HuH-7.5 (cell line): ENCODE results near the gene SLC37A3.
"Not testable (repeated sequence)": the region's sequence is repeated elsewhere in the genome, so short reads cannot be mapped to it uniquely, and the experiment has no call there.

ENCODE experiments used
- DNase-seq: peaks from one replicate; pipeline ENCODE4 v3.0.0; 2011; ENCODE audit warnings: low spot score

The SLC37A3 gene

GRCh38 chr7:140347218-140347617 lies 51.1 kb downstream of the SLC37A3 start:
- DNase-seq = no peak

- DNase-seq = no peak
These were observed 52.9 kb downstream of the SLC37A3 start for GRCh38 chr7:140345426-140345825.

- DNase-seq = peak; percentile 57
These were observed 55.4 kb downstream of the SLC37A3 start for GRCh38 chr7:140342727-140343514.

- DNase-seq = not testable (repeated sequence)
These were observed 59.4 kb downstream of the SLC37A3 start for GRCh38 chr7:140338959-140339358.

GRCh38 chr7:140334341-140335057 lies 63.8 kb downstream of the SLC37A3 start:
- DNase-seq = no peak

- DNase-seq = no peak
These were observed 64.6 kb downstream of the SLC37A3 start for GRCh38 chr7:140333686-140334085.

- DNase-seq = no peak
These were observed 65.1 kb downstream of the SLC37A3 start for GRCh38 chr7:140333223-140333622.

- no peak for DNase-seq
These were observed 67.7 kb downstream of the SLC37A3 start for GRCh38 chr7:140330595-140330994.

- no peak for DNase-seq
These were observed 68.2 kb downstream of the SLC37A3 start for GRCh38 chr7:140330128-140330527.

- DNase-seq = no peak
These were observed 71.1 kb downstream of the SLC37A3 start for GRCh38 chr7:140327261-140327661.

- DNase-seq = peak; percentile 76
These were observed 72.0 kb downstream of the SLC37A3 start for GRCh38 chr7:140326116-140326928.

- no peak for DNase-seq
These were observed 72.7 kb downstream of the SLC37A3 start for GRCh38 chr7:140325600-140325999.

GRCh38 chr7:140324714-140325113 lies 73.6 kb downstream of the SLC37A3 start:
- no peak for DNase-seq

GRCh38 chr7:140322759-140323158 lies 75.6 kb downstream of the SLC37A3 start:
- DNase-seq = no peak

GRCh38 chr7:140320078-140320477 lies 78.3 kb downstream of the SLC37A3 start:
- DNase-seq = not testable (repeated sequence)

GRCh38 chr7:140317999-140318398 lies 80.3 kb downstream of the SLC37A3 start:
- no peak for DNase-seq

- no peak for DNase-seq
These were observed 80.7 kb downstream of the SLC37A3 start for GRCh38 chr7:140317597-140317996.

- no peak for DNase-seq
These were observed 82.1 kb downstream of the SLC37A3 start for GRCh38 chr7:140316165-140316661.

GRCh38 chr7:140315498-140316164 lies 82.7 kb downstream of the SLC37A3 start:
- no peak for DNase-seq

GRCh38 chr7:140314573-140315480 lies 83.5 kb downstream of the SLC37A3 start:
- no peak for DNase-seq
